ENCODE results near the gene UCHL1. TPM values are rescaled to one million over a fixed set of nuclear protein-coding genes. Genes with fewer than 3 reads are reported as not detected.

UCHL1 gene
- total RNA-seq, 1 donor from 2014 or later = 12.5 TPM

DNA sequence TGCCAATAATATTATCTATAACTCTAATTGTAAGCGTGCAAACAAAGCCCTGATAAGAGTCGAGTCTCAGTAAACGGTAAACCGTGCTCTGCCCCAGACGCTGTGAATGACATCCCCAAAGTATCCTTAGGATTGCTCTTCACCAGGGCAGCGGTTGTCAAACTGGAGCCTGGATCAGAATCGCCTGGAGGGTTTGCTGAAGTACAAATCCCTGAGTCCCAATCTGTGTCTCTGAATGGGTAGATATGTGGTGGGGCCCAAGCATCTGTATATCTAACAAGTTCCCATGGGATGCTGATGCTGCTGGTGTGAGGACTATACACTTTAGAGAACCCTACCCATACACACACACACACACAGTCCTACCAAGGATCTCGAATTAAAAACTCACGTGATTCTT lies 41.6 kb upstream of the UCHL1 start:
- H3K27ac ChIP-seq (ENCODE audit: low read depth, low read length) = peak overlapping the region; percentile 7
- H3K36me3 ChIP-seq (ENCODE audit: control insufficient read depth in 3 of 3, insufficient read depth in 3 of 3, low read length in 3 of 3) = no peaks in the 10 kb centered on the region
- no peak overlapping the region for H3K4me3 ChIP-seq (ENCODE audit: low read length in 3 of 3)
- no peaks in the 10 kb centered on the region for H3K9me3 ChIP-seq (ENCODE audit: control insufficient read depth in 3 of 3, low read length in 3 of 3)
- peaks cover 19 to 33% (median 32%) of the 10 kb centered on the region in 3 donors for H3K4me1 ChIP-seq (ENCODE audit: control insufficient read depth in 3 of 3, insufficient read depth in 3 of 3, low read length in 3 of 3)
- H3K9ac ChIP-seq (ENCODE audit: low read depth in 1 of 3, low read length in 3 of 3) = no peak overlapping the region
- H3K27me3 ChIP-seq (ENCODE audit: control insufficient read depth in 3 of 3, insufficient read depth in 3 of 3, low read length in 3 of 3) = peaks cover 0 to 4% (median 0%) of the 10 kb centered on the region in 3 donors

DNA sequence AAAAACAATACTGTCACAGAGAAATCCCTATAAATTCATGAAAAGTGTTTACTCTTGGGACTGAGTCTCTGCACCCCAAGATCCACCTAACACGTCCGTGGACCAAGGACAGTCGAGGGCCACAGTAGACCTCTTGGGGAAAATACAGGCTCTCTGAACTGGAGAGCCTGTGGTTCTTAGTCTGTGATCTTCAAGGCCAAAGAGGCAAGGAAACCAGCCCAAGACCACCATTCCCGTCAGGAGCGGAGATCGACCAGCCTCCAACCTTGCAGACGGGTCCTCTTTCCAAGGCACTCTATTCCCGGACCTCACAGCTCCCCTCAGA lies 40.8 kb upstream of the UCHL1 start:
- peak overlapping the region; percentile 31 for H3K27ac ChIP-seq (ENCODE audit: low read depth, low read length)
- H3K36me3 ChIP-seq (ENCODE audit: control insufficient read depth in 3 of 3, insufficient read depth in 3 of 3, low read length in 3 of 3) = no peaks in the 10 kb centered on the region
- H3K9me3 ChIP-seq (ENCODE audit: control insufficient read depth in 3 of 3, low read length in 3 of 3) = no peaks in the 10 kb centered on the region
- peaks cover 0 to 4% (median 3%) of the 10 kb centered on the region in 3 donors for H3K27me3 ChIP-seq (ENCODE audit: control insufficient read depth in 3 of 3, insufficient read depth in 3 of 3, low read length in 3 of 3)
- H3K4me3 ChIP-seq (ENCODE audit: low read length in 3 of 3) = peak overlapping the region; percentile 69 to 85 (median 79)
- H3K4me1 ChIP-seq (ENCODE audit: control insufficient read depth in 3 of 3, insufficient read depth in 3 of 3, low read length in 3 of 3) = peaks cover 19 to 33% (median 32%) of the 10 kb centered on the region in 3 donors
- H3K9ac ChIP-seq (ENCODE audit: low read depth in 1 of 3, low read length in 3 of 3) = peak overlapping the region; percentile 36 to 83 (median 71)

- Histone ChIP-seq H3K27me3 (ENCODE audit: control insufficient read depth in 3 of 3, insufficient read depth in 3 of 3, low read length in 3 of 3) (peaks cover 0 to 4% (median 4%) of the 10 kb centered on the region in 3 donors), H3K4me1 (ENCODE audit: control insufficient read depth in 3 of 3, insufficient read depth in 3 of 3, low read length in 3 of 3) (peaks cover 19 to 33% (median 32%) of the 10 kb centered on the region in 3 donors)
These were observed 40.3 kb upstream of the UCHL1 start for GRCh38 chr4:41216294-41217019.

GRCh38 chr4:41217020-41217333 lies 39.8 kb upstream of the UCHL1 start:
- Histone ChIP-seq H3K27me3 (ENCODE audit: control insufficient read depth in 3 of 3, insufficient read depth in 3 of 3, low read length in 3 of 3) (peaks cover 0 to 4% (median 0%) of the 10 kb centered on the region in 3 donors), H3K36me3 (ENCODE audit: control insufficient read depth in 3 of 3, insufficient read depth in 3 of 3, low read length in 3 of 3) (no peaks in the 10 kb centered on the region), H3K27ac (ENCODE audit: low read depth, low read length) (peak overlapping the region; percentile 77), H3K4me3 (ENCODE audit: low read length in 3 of 3) (peak overlapping the region; percentile 69 to 85 (median 79)), H3K9ac (ENCODE audit: low read depth in 1 of 3, low read length in 3 of 3) (peak overlapping the region; percentile 64 to 84 (median 78)), H3K9me3 (ENCODE audit: control insufficient read depth in 3 of 3, low read length in 3 of 3) (no peaks in the 10 kb centered on the region), H3K4me1 (ENCODE audit: control insufficient read depth in 3 of 3, insufficient read depth in 3 of 3, low read length in 3 of 3) (peaks cover 19 to 33% (median 32%) of the 10 kb centered on the region in 3 donors)

More at GRCh38 chr4:41216294-41217019, 40.3 kb upstream of the UCHL1 start:
- Histone ChIP-seq H3K27ac (ENCODE audit: low read depth, low read length) (peak overlapping the region; percentile 77), H3K4me3 (ENCODE audit: low read length in 3 of 3) (peak overlapping the region; percentile 69 to 85 (median 79)), H3K9me3 (ENCODE audit: control insufficient read depth in 3 of 3, low read length in 3 of 3) (no peaks in the 10 kb centered on the region), H3K36me3 (ENCODE audit: control insufficient read depth in 3 of 3, insufficient read depth in 3 of 3, low read length in 3 of 3) (no peaks in the 10 kb centered on the region), H3K9ac (ENCODE audit: low read depth in 1 of 3, low read length in 3 of 3) (peak overlapping the region; percentile 64 to 84 (median 78))

GRCh38 chr4:41217374-41217773 lies 39.4 kb upstream of the UCHL1 start:
- Histone ChIP-seq H3K27me3 (ENCODE audit: control insufficient read depth in 3 of 3, insufficient read depth in 3 of 3, low read length in 3 of 3) (peaks cover 0 to 4% (median 0%) of the 10 kb centered on the region in 3 donors), H3K4me1 (ENCODE audit: control insufficient read depth in 3 of 3, insufficient read depth in 3 of 3, low read length in 3 of 3) (peaks cover 16 to 31% (median 28%) of the 10 kb centered on the region in 3 donors), H3K9ac (ENCODE audit: low read depth in 1 of 3, low read length in 3 of 3) (no peak overlapping the region), H3K27ac (ENCODE audit: low read depth, low read length) (peak overlapping the region; percentile 77), H3K9me3 (ENCODE audit: control insufficient read depth in 3 of 3, low read length in 3 of 3) (no peaks in the 10 kb centered on the region), H3K4me3 (ENCODE audit: low read length in 3 of 3) (no peak overlapping the region), H3K36me3 (ENCODE audit: control insufficient read depth in 3 of 3, insufficient read depth in 3 of 3, low read length in 3 of 3) (no peaks in the 10 kb centered on the region)

- Histone ChIP-seq H3K9me3 (ENCODE audit: control insufficient read depth in 3 of 3, low read length in 3 of 3) (no peaks in the 10 kb centered on the region), H3K4me3 (ENCODE audit: low read length in 3 of 3) (no peak overlapping the region), H3K4me1 (ENCODE audit: control insufficient read depth in 3 of 3, insufficient read depth in 3 of 3, low read length in 3 of 3) (peaks cover 9 to 19% (median 15%) of the 10 kb centered on the region in 3 donors), H3K27ac (ENCODE audit: low read depth, low read length) (no peak overlapping the region), H3K36me3 (ENCODE audit: control insufficient read depth in 3 of 3, insufficient read depth in 3 of 3, low read length in 3 of 3) (no peaks in the 10 kb centered on the region), H3K9ac (ENCODE audit: low read depth in 1 of 3, low read length in 3 of 3) (no peak overlapping the region), H3K27me3 (ENCODE audit: control insufficient read depth in 3 of 3, insufficient read depth in 3 of 3, low read length in 3 of 3) (peaks cover 0 to 4% (median 0%) of the 10 kb centered on the region in 3 donors)
These were observed 38.0 kb upstream of the UCHL1 start for GRCh38 chr4:41218703-41219102.

GRCh38 chr4:41219421-41219950 lies 37.2 kb upstream of the UCHL1 start:
- Histone ChIP-seq H3K9ac (ENCODE audit: low read depth in 1 of 3, low read length in 3 of 3) (no peak overlapping the region), H3K4me1 (ENCODE audit: control insufficient read depth in 3 of 3, insufficient read depth in 3 of 3, low read length in 3 of 3) (peaks cover 8 to 18% (median 9%) of the 10 kb centered on the region in 3 donors), H3K27me3 (ENCODE audit: control insufficient read depth in 3 of 3, insufficient read depth in 3 of 3, low read length in 3 of 3) (peaks cover 0 to 4% (median 0%) of the 10 kb centered on the region in 3 donors), H3K4me3 (ENCODE audit: low read length in 3 of 3) (no peak overlapping the region), H3K9me3 (ENCODE audit: control insufficient read depth in 3 of 3, low read length in 3 of 3) (no peaks in the 10 kb centered on the region), H3K27ac (ENCODE audit: low read depth, low read length) (no peak overlapping the region), H3K36me3 (ENCODE audit: control insufficient read depth in 3 of 3, insufficient read depth in 3 of 3, low read length in 3 of 3) (no peaks in the 10 kb centered on the region)

- Histone ChIP-seq H3K9ac (ENCODE audit: low read depth in 1 of 3, low read length in 3 of 3) (no peak overlapping the region), H3K4me1 (ENCODE audit: control insufficient read depth in 3 of 3, insufficient read depth in 3 of 3, low read length in 3 of 3) (peaks cover 0 to 6% (median under 1%) of the 10 kb centered on the region in 3 donors), H3K27ac (ENCODE audit: low read depth, low read length) (no peak overlapping the region), H3K36me3 (ENCODE audit: control insufficient read depth in 3 of 3, insufficient read depth in 3 of 3, low read length in 3 of 3) (no peaks in the 10 kb centered on the region), H3K4me3 (ENCODE audit: low read length in 3 of 3) (no peak overlapping the region), H3K27me3 (ENCODE audit: control insufficient read depth in 3 of 3, insufficient read depth in 3 of 3, low read length in 3 of 3) (peaks cover 0 to 4% (median 0%) of the 10 kb centered on the region in 3 donors), H3K9me3 (ENCODE audit: control insufficient read depth in 3 of 3, low read length in 3 of 3) (no peaks in the 10 kb centered on the region)
These were observed 34.7 kb upstream of the UCHL1 start for GRCh38 chr4:41221850-41222645.

- H3K27me3 ChIP-seq (ENCODE audit: control insufficient read depth in 3 of 3, insufficient read depth in 3 of 3, low read length in 3 of 3) = no peaks in the 10 kb centered on the region
- H3K4me3 ChIP-seq (ENCODE audit: low read length in 3 of 3) = no peak overlapping the region
- no peak overlapping the region for H3K27ac ChIP-seq (ENCODE audit: low read depth, low read length)
- no peaks in the 10 kb centered on the region for H3K4me1 ChIP-seq (ENCODE audit: control insufficient read depth in 3 of 3, insufficient read depth in 3 of 3, low read length in 3 of 3)
- no peak overlapping the region for H3K9ac ChIP-seq (ENCODE audit: low read depth in 1 of 3, low read length in 3 of 3)
- no peaks in the 10 kb centered on the region for H3K36me3 ChIP-seq (ENCODE audit: control insufficient read depth in 3 of 3, insufficient read depth in 3 of 3, low read length in 3 of 3)
- no peaks in the 10 kb centered on the region for H3K9me3 ChIP-seq (ENCODE audit: control insufficient read depth in 3 of 3, low read length in 3 of 3)
These were observed 28.8 kb upstream of the UCHL1 start for GRCh38 chr4:41227902-41228301.

GRCh38 chr4:41232406-41232805 lies 24.3 kb upstream of the UCHL1 start:
- H3K4me1 ChIP-seq (ENCODE audit: control insufficient read depth in 3 of 3, insufficient read depth in 3 of 3, low read length in 3 of 3) = no peaks in the 10 kb centered on the region
- H3K9ac ChIP-seq (ENCODE audit: low read depth in 1 of 3, low read length in 3 of 3) = no peak overlapping the region
- no peaks in the 10 kb centered on the region for H3K9me3 ChIP-seq (ENCODE audit: control insufficient read depth in 3 of 3, low read length in 3 of 3)
- H3K4me3 ChIP-seq (ENCODE audit: low read length in 3 of 3) = no peak overlapping the region
- no peak overlapping the region for H3K27ac ChIP-seq (ENCODE audit: low read depth, low read length)
- H3K27me3 ChIP-seq (ENCODE audit: control insufficient read depth in 3 of 3, insufficient read depth in 3 of 3, low read length in 3 of 3) = no peaks in the 10 kb centered on the region
- H3K36me3 ChIP-seq (ENCODE audit: control insufficient read depth in 3 of 3, insufficient read depth in 3 of 3, low read length in 3 of 3) = no peaks in the 10 kb centered on the region

All from skeletal muscle tissue (tissue), 4 donors.